Ramos (cell line): ENCODE measurements around the gene MIA2.
"Not testable (repeated sequence)": the region's sequence is repeated elsewhere in the genome, so short reads cannot be mapped to it uniquely, and the experiment has no call there.

ENCODE experiments used
- in situ Hi-C: fragments of 300-500 bp; cut with MboI; formaldehyde crosslinking; loops from one replicate; pipeline ENCODE4 v1.14.3; 2022; ENCODE audit warnings: low sequenced_read_pairs; ENCODE audit not compliant: unreplicated experiment

Gene MIA2

GRCh38 chr14:39233680-39234326, at the start of gene MIA2:
Gene MIA2, plus strand, starts transcription at chr14:39233915. Its CDS starts 200 bp downstream, at chr14:39234115.
- in situ Hi-C loops: no loop called here

GRCh38 chr14:39184628-39185255, 49.0 kb upstream of the MIA2 start:
- in situ Hi-C loops: no loop called here

GRCh38 chr14:39185256-39186049, 48.3 kb upstream of the MIA2 start:
- in situ Hi-C loops: no loop called here

- in situ Hi-C loops: no loop called here
Measured at GRCh38 chr14:39186941-39187525, 46.7 kb upstream of the MIA2 start.

- in situ Hi-C loops: no loop called here
Measured at GRCh38 chr14:39203659-39204606, 29.8 kb upstream of the MIA2 start.

GRCh38 chr14:39207430-39207829, 26.3 kb upstream of the MIA2 start:
- in situ Hi-C loops: not testable (repeated sequence)

GRCh38 chr14:39211109-39211741, 22.5 kb upstream of the MIA2 start:
- in situ Hi-C loops: no loop called here

- in situ Hi-C loops: no loop called here
Measured at GRCh38 chr14:39212034-39212433, 21.7 kb upstream of the MIA2 start.

GRCh38 chr14:39212693-39213092, 21.0 kb upstream of the MIA2 start:
- in situ Hi-C loops: no loop called here

GRCh38 chr14:39217214-39217879, 16.4 kb upstream of the MIA2 start:
- in situ Hi-C loops: no loop called here

- in situ Hi-C loops: no loop called here
Measured at GRCh38 chr14:39218171-39218769, 15.4 kb upstream of the MIA2 start.

- in situ Hi-C loops: no loop called here
Measured at GRCh38 chr14:39219075-39219499, 14.6 kb upstream of the MIA2 start.

GRCh38 chr14:39220473-39220872, 13.2 kb upstream of the MIA2 start:
- in situ Hi-C loops: not testable (repeated sequence)

- in situ Hi-C loops: no loop called here
Measured at GRCh38 chr14:39228044-39228443, 5.7 kb upstream of the MIA2 start.

GRCh38 chr14:39228509-39229221, 5.0 kb upstream of the MIA2 start:
- in situ Hi-C loops: no loop called here

GRCh38 chr14:39229222-39229543, 4.5 kb upstream of the MIA2 start:
- in situ Hi-C loops: no loop called here

- in situ Hi-C loops: no loop called here
Measured at GRCh38 chr14:39229601-39230110, 4.1 kb upstream of the MIA2 start.
